SK-N-SH (cell line): ENCODE measurements around the gene NEIL3. TPM values are rescaled to one million over a fixed set of nuclear protein-coding genes. Genes with fewer than 3 reads are reported as not detected.

Source experiments
- CTCF ChIA-PET: fragments of 300-600, 350-600 bp; formaldehyde crosslinking; extraction: SDS; loops from one replicate; lab custom pipeline; 2021; lab: Yijun Ruan, JAX
- POLR2A ChIA-PET: fragments of 350-600 bp; sonication (Branson Sonifier 250); formaldehyde crosslinking; extraction: SDS; loops from one replicate; lab custom pipeline; 2020; ENCODE audit warnings: antibody characterized with exemption, inconsistent platforms; lab: Yijun Ruan, JAX
- DNase-seq: peaks from one replicate; pipeline ENCODE4 v3.0.0; 2012
- H2AFZ ChIP-seq: fragments of 200-600 bp; sonication (generic); 2 replicates; pipeline ENCODE4 v1.8.1; 2016; ENCODE audit warnings: antibody characterized with exemption, mild to moderate bottlenecking, low read depth
- H3F3A ChIP-seq: fragments of 200-600 bp; sonication (generic); replicated peaks from 2 replicates; pipeline ENCODE3; 2016; ENCODE audit warnings: antibody characterized with exemption, mild to moderate bottlenecking; ENCODE audit not compliant: insufficient read depth
- H3K27ac ChIP-seq, 2 experiments: fragments of 200-500 bp in 1 of 2; fragments of 200-600 bp in 1 of 2; sonication (Bioruptor generic) in 1 of 2; sonication (generic), shearing (Covaris generic) in 1 of 2; 2 replicates each; pipeline versions ENCODE4 v1.5.1 to v1.6.1; 2014 to 2016; ENCODE audit warnings: low read depth in 2 of 2, inconsistent platforms in 1 of 2, low read length in 1 of 2, mild to moderate bottlenecking in 1 of 2, mixed read lengths in 1 of 2
- H3K27me3 ChIP-seq: fragments of 200-600 bp; sonication (generic), shearing (Covaris generic); 2 replicates; pipeline ENCODE4 v1.6.1; 2016; ENCODE audit warnings: mixed run types; ENCODE audit not compliant: insufficient read depth
- H3K36me3 ChIP-seq, 2 experiments: fragments of 200-500 bp in 1 of 2; fragments of 200-600 bp in 1 of 2; sonication (Bioruptor generic) in 1 of 2; sonication (generic) in 1 of 2; replicated peaks in 1 of 2; 2 replicates each; pipeline versions ENCODE3 to v1.5.1; 2014 to 2016; ENCODE audit warnings: low read length in 1 of 2, mild to moderate bottlenecking in 1 of 2; ENCODE audit not compliant: insufficient read depth in 2 of 2, control insufficient read depth in 1 of 2
- H3K4me1 ChIP-seq, 2 experiments: fragments of 200-500 bp in 1 of 2; fragments of 200-600 bp in 1 of 2; sonication (Bioruptor generic) in 1 of 2; sonication (generic), shearing (Covaris generic) in 1 of 2; 2 replicates each; pipeline versions ENCODE4 v1.5.1 to v1.6.1; 2014 to 2016; ENCODE audit warnings: low read depth in 1 of 2, low read length in 1 of 2, mixed run types in 1 of 2; ENCODE audit not compliant: insufficient read depth in 2 of 2, control insufficient read depth in 1 of 2
- H3K4me2 ChIP-seq: fragments of 200-600 bp; sonication (generic), shearing (Covaris generic); 2 replicates; pipeline ENCODE4 v1.6.1; 2017; ENCODE audit warnings: mixed run types
- H3K4me3 ChIP-seq, 2 experiments: fragments of 200-500 bp in 1 of 2; fragments of 200-600 bp in 1 of 2; sonication (Bioruptor generic) in 1 of 2; sonication (generic), shearing (Covaris generic) in 1 of 2; 2 replicates each; pipeline versions ENCODE4 v1.5.1 to v1.8.1; 2014 to 2016; ENCODE audit warnings: low read depth in 2 of 2, inconsistent platforms in 1 of 2, low read length in 1 of 2, mild to moderate bottlenecking in 1 of 2, mixed read lengths in 1 of 2, moderate library complexity in 1 of 2
- H3K79me2 ChIP-seq: fragments of 200-600 bp; sonication (generic); 2 replicates; pipeline ENCODE4 v1.8.1; 2017; ENCODE audit warnings: mild to moderate bottlenecking; ENCODE audit not compliant: insufficient read depth
- H3K9ac ChIP-seq: fragments of 200-600 bp; sonication (generic); 2 replicates; pipeline ENCODE4 v1.6.1; 2017; ENCODE audit warnings: mixed run types
- H3K9me2 ChIP-seq: fragments of 200-600 bp; sonication (generic); 2 replicates; pipeline ENCODE4 v1.6.1; 2017; ENCODE audit warnings: mixed run types
- H3K9me3 ChIP-seq: fragments of 200-600 bp; sonication (generic); 2 replicates; pipeline ENCODE4 v1.6.1; 2017; ENCODE audit warnings: mixed run types, mild to moderate bottlenecking, moderate library complexity
- H4K20me1 ChIP-seq: fragments of 200-600 bp; sonication (generic); 2 replicates; pipeline ENCODE4 v1.6.1; 2017; ENCODE audit warnings: mild to moderate bottlenecking, mixed run types; ENCODE audit not compliant: insufficient read depth
- CHD2 ChIP-seq: fragments of 150-350 bp; IDR thresholded peaks from 2 replicates; pipeline ENCODE4 v1.6.1; 2018; ENCODE audit warnings: low read length; ENCODE audit not compliant: partially characterized antibody
- CTCF ChIP-seq: fragments of 200-600 bp; sonication (generic); IDR thresholded peaks from 2 replicates; pipeline ENCODE4 v1.6.1; 2017; ENCODE audit warnings: antibody characterized with exemption, mild to moderate bottlenecking, moderate library complexity
- EZH2phosphoT487 ChIP-seq: fragments of 200-600 bp; sonication (generic); IDR thresholded peaks from 2 replicates; pipeline ENCODE4 v1.6.1; 2017; ENCODE audit warnings: low read depth, mixed run types, mild to moderate bottlenecking, antibody characterized with exemption, moderate library complexity, borderline replicate concordance
- FOXM1 ChIP-seq: IDR thresholded peaks from 2 replicates; pipeline ENCODE4 v1.4.0; 2012; ENCODE audit warnings: low read depth, mild to moderate bottlenecking
- GABPA ChIP-seq: IDR thresholded peaks from 2 replicates; pipeline ENCODE4 v1.4.0; 2012; ENCODE audit warnings: low read depth, mild to moderate bottlenecking
- GATA2 ChIP-seq: sonication (generic); formaldehyde crosslinking; IDR thresholded peaks from 2 replicates; pipeline ENCODE4 v1.5.0; 2020; ENCODE audit warnings: mild to moderate bottlenecking, missing genetic modification reagents
- JUND ChIP-seq: IDR thresholded peaks from 2 replicates; pipeline ENCODE4 v1.4.0; 2012
- MEF2A ChIP-seq: IDR thresholded peaks from 2 replicates; pipeline ENCODE4 v1.4.0; 2012; ENCODE audit warnings: low read depth, borderline replicate concordance
- NRF1 ChIP-seq: IDR thresholded peaks from 2 replicates; pipeline ENCODE4 v1.6.1; 2012; ENCODE audit warnings: low read depth, mild to moderate bottlenecking, low read length
- RAD21 ChIP-seq: IDR thresholded peaks from 2 replicates; pipeline ENCODE4 v1.6.1; 2012; ENCODE audit warnings: mild to moderate bottlenecking, low read length
- REST ChIP-seq: IDR thresholded peaks from 2 replicates; pipeline ENCODE4 v1.6.1; 2012; ENCODE audit warnings: mild to moderate bottlenecking, low read depth, low read length, moderate library complexity
- TCF12 ChIP-seq: IDR thresholded peaks from 2 replicates; pipeline ENCODE4 v1.4.0; 2012
- TEAD4 ChIP-seq: IDR thresholded peaks from 2 replicates; pipeline ENCODE4 v1.4.0; 2012; ENCODE audit warnings: mild to moderate bottlenecking, borderline replicate concordance; ENCODE audit not compliant: insufficient read depth
- WGBS: methylation state at CpG from one replicate; pipeline ENCODE4 v1.1.6; 2017; ENCODE audit warnings: low lambda C conversion rate; 5-methylcytosine and 5-hydroxymethylcytosine counted together
- polyA plus RNA-seq, 3 experiments: library from polyadenylated mRNA; depleted of rRNA; stranded (reverse); fragments of >200 nt; gene quantifications; 2 replicates each; pipeline ENCODE4 v1.2.3, GENCODE V29; 2012
- TF ChIP-seq, protein P1 (sequence below): fragments of 150-350 bp; IDR thresholded peaks from 2 replicates; pipeline ENCODE4 v1.6.1; 2017; ENCODE audit warnings: antibody characterized with exemption, low read length, low read depth, borderline replicate concordance
- TF ChIP-seq, protein P2 (sequence below): fragments of 150-350 bp; IDR thresholded peaks from 2 replicates; pipeline ENCODE4 v1.6.1; 2016; ENCODE audit warnings: mild to moderate bottlenecking, low read depth, low read length

The NEIL3 gene
- polyA plus RNA-seq, 1 of the 3 experiments (the other 2 are of a cell fraction): 3.6 TPM

GRCh38 chr4:177411996-177412395 lies 102.3 kb downstream of the NEIL3 start:
- TF ChIP-seq CTCF (no peak), TCF12 (no peak), RAD21 (no peak), EZH2phosphoT487 (no peak), GATA2 (CRISPR knock-in tag) (no peak), REST (no peak), JUND (no peak), GABPA (no peak), CHD2 (no peak), FOXM1 (no peak), NRF1 (no peak), TEAD4 (no peak), MEF2A (no peak)
- TF ChIP-seq, protein P1, sequence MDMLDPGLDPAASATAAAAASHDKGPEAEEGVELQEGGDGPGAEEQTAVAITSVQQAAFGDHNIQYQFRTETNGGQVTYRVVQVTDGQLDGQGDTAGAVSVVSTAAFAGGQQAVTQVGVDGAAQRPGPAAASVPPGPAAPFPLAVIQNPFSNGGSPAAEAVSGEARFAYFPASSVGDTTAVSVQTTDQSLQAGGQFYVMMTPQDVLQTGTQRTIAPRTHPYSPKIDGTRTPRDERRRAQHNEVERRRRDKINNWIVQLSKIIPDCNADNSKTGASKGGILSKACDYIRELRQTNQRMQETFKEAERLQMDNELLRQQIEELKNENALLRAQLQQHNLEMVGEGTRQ: no peak
- TF ChIP-seq, protein P2, sequence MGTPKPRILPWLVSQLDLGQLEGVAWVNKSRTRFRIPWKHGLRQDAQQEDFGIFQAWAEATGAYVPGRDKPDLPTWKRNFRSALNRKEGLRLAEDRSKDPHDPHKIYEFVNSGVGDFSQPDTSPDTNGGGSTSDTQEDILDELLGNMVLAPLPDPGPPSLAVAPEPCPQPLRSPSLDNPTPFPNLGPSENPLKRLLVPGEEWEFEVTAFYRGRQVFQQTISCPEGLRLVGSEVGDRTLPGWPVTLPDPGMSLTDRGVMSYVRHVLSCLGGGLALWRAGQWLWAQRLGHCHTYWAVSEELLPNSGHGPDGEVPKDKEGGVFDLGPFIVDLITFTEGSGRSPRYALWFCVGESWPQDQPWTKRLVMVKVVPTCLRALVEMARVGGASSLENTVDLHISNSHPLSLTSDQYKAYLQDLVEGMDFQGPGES: no peak
- Histone ChIP-seq H3K4me3 (no peak overlapping the region), H3K27ac (no peak overlapping the region), H3K4me1 (no peaks in the 10 kb centered on the region), H3K4me2 (no peak overlapping the region), H3K9me3 (no peaks in the 10 kb centered on the region), H3K9ac (no peak overlapping the region), H3K27me3 (no peaks in the 10 kb centered on the region), H4K20me1 (no peaks in the 10 kb centered on the region), H3F3A (no peaks in the 10 kb centered on the region), H3K9me2 (no peaks in the 10 kb centered on the region), H3K79me2 (no peaks in the 10 kb centered on the region), H2AFZ (no peak overlapping the region), H3K36me3 (no peaks in the 10 kb centered on the region)
- 56% methylated on average over 5 of the region's 5 CpGs for WGBS
- CTCF ChIA-PET: interaction anchor here (1.0 kb wide), 1 partner anchor 13 kb away, joined by 3 read pairs; no protein-coding TSS in a partner anchor
- DNase-seq: no peak
- POLR2A ChIA-PET: no interaction called here

Other genes with a start within 250 kb of the NEIL3 start
- 36.8 and 41.7 TPM in 2 replicates for gene AGA, start 132.6 kb downstream of the NEIL3 start, polyA plus RNA-seq (2012; rRNA removed)